Stromal cell of bone marrow (primary cell): ENCODE data around the gene ERF.

Experiments
- DNase-seq: peaks from one replicate; pipeline ENCODE4 v3.0.0-alpha.2; 2012; ENCODE audit warnings: low read depth

The ERF gene

DNA sequence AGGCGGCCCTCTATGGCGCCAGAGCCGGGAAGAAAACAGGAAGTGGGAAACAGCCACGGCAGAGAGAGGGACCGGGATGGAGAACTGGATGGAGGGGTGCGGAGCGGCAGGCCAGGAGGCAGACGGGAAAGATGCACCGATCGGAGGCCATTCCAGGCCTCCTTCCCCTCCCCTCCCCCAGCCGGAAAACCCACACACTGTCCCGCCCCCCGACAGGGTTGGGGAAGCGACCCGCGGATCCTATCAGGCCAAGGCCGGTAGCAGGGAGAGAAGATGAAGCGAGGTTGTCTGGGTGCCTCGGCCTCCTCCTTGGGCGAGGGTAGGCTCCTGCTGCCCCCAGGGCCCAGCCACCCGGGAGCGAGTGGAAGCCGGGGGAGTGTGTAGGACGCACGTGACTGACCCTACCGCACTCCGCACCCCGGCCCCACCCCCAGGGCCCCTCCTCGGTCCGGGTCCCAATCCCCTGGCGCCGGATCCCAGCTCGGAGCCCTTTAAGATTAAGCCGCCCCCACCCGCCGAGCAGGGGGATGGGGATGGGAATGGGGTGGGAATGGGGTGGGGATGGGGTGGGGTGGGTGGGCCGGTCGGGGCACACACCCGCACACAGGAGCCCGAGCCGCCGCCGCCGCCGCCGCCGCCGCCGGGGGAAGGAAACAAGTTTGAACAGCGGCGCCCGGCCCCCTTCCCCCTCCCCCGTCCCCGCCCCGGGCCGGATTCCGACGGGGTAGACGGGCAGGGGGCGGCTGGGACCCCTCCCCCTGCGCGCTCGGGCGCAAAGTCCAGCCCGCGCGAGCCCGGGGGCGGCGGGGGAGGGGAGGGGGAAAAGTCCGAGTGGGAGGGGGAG lies 1.5 kb downstream of the ERF start:
- DNase-seq, result no peak

DNA sequence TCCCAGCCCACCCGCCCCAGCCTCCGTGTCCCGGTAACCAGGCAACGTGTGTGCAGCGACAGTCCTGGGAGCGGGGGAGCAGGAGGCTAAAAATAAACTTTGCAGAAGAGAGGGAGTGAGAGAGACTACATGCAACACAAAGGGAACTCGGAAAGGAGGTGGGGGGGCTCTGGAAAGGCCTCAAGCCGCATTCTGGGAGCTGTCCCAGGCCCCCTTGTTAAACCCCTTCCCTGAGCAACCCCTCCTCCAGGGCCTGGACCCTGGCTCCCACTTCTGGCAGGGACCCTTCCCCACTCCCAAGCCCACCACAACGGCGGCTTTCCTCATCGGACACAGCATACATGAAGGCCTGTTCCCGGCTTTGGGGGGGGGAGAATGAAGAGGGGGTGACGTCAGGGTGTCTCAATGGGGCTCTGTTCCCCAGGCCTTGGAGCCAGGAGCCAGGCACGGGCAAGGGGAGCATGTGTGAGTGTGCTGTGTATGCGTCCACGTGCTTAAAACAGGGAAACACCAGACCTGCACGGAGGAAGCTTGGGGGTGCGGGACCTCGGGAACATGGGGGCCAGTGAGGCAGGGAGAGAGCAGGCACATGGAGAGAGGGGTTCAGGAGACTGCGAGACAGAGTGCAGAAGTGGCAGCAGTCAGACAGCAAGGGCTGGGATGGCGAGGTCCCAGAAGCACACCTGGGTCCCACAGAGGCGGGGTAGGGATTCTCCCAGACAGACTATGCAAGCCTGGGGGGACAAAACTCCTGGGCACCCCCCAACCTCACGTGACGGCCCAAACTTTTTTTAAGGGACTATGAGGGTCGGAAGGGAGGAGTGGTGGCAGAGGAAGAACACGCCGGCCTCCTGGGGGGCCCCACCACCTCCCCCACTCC lies 2.3 kb downstream of the ERF start:
- no peak for DNase-seq

- no peak for DNase-seq
These were observed 3.2 kb downstream of the ERF start for GRCh38 chr19:42251572-42252358.

GRCh38 chr19:42250666-42251531 lies 4.0 kb downstream of the ERF start:
- no peak for DNase-seq

DNA sequence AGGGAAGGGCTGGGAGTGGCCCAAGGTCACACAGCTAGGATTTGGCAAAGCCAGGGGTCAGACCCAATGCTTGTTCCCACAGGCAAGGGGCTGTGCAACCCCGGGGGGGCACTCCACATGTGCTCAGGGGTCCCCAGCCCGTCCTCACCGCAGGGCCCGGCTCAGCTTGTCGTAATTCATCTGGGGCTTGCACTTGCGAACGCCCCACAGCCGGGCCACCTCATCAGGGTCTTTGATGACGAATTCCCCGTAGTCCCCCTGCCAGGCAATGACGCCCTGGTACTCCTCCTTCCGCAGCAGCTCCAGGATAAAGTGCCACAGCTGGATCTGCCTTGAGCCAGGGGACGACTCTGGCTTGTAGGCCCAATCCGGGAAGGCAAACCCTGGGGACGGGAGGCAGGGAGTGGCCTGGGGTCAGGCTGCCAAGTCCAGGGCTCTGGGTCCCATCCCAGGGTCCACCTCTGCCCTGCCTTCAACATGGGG lies 4.7 kb downstream of the ERF start:
- DNase-seq, result no peak

DNA sequence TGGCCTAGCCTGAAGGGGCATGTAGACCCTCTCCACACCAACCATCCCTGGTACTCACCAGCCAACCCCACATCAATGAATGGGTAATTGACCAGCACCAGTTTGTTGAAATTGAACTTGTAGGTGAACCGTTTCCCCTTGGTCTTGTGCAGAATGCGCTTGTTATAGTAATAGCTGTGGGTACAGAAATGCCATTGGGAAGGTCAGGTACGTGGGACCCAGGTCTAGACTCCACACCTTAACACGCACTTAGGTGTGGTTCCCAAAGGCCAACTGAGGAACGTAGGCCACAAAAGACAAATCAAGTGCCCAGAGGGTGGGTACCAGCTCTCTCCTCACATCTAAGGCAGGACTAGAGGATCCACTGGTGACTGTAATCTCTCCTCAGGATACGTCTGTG lies 5.2 kb downstream of the ERF start:
- no peak for DNase-seq

GRCh38 chr19:42249149-42249750 lies 5.7 kb downstream of the ERF start:
- no peak for DNase-seq

DNA sequence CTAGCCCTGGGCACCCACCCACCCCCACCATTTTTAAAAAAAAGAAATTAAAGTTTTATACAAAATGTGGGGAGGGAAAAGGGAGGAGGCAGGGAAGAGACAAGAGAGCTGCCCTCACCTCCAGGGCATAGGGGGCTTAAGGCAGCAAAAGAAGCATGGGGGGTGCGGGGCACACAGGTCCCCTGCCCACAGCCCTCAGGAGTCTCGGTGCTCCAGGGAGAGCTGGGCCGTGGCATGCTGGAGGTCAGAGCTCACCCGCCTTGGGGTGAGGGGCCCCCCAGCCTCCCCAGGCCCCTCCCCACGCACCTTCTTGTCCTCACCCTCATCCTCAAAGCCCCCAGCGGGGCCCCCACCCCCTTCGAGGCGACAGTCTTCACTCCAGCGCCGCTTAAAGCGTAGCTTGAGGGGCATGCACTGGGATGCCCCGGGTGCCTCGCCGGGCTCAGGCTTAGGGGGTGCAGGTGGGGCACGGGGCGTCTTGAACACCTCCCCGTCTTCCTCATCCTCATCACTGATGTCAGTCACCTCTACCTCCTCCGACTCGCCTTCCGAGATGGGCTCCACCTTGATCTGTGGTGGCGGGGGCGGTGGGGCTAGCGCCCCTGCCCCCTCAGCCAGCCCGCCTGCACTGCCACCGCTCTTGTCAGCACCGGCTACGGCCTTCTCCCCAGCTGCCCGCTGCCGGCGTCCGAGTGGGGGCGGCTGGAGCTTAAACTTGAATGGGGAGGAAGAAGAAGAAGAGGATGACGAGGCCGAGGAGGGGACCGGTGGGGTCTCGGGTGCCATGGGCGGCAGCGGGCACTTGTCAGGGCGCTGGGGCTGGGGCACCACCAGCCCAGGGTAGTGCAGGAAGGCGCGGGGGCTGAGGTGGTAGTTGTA lies 6.4 kb downstream of the ERF start:
- no peak for DNase-seq

DNA sequence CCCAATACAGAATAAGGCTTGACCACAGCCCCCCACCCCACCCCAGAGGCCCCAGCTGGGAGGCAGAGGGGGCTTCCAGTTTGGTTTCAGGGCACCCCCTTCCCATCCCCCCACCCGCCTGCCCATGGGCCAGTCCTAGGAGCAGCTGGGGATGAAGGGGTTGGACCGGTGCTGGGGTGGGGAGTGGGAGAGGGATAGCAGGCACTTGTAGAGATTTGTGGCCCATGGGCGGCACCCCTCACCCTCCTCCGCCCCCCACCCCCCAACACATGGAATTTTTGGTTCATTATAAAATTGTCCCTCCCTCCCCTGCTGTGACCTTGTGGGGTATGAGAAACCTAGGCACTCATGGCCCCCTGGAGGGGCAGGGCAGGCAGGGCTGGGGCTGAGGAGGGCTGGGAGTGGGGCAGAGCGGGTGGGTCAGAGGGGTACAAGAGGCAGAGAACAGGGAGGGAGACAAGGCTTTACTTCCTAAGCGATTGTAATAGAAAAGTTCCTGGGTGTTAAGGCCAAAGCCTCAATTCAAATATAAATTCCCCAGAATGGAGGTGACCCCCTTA lies 7.2 kb downstream of the ERF start:
- DNase-seq, result no peak

DNA sequence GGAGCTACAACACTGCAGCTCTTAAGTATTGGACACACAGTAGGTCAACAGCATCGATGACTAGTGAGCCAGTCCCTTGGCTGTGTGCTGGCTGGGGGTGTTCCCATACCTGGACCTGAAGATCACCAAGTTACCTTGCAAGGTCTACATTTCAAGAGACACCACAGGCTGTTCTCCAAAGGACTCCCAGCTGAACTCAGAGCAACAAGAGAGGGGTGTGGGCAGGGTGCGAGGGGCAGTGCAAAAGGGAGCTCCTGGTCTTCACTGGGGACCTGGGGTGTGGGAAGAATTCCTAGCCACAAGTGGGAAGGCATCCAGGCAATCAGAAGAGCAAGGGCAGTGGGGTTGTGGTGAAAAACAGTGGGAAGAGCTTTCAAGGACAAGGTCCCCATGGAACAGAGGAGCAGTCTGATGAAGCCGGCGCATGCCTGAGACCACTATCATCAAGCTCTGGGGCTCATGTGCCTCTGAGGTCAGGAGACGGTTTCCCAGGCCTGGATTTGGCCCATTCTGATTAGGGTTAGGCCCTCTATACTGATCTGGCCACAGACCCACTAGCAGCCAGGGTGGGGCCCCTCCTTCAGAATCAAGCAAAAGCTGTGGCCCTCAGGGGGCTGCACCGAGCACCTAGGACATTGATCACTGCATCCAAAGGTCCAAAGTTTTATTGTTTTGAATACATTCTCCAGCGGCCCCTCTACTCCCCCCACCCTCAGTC lies 7.8 kb downstream of the ERF start:
- DNase-seq, result no peak

GRCh38 chr19:42246143-42246921 lies 8.6 kb downstream of the ERF start:
- DNase-seq, result peak; percentile 75

- no peak for DNase-seq
These were observed 9.7 kb downstream of the ERF start for GRCh38 chr19:42245231-42245630.

- DNase-seq, result peak; percentile 89
These were observed 10.3 kb downstream of the ERF start for GRCh38 chr19:42244347-42245220.

DNA sequence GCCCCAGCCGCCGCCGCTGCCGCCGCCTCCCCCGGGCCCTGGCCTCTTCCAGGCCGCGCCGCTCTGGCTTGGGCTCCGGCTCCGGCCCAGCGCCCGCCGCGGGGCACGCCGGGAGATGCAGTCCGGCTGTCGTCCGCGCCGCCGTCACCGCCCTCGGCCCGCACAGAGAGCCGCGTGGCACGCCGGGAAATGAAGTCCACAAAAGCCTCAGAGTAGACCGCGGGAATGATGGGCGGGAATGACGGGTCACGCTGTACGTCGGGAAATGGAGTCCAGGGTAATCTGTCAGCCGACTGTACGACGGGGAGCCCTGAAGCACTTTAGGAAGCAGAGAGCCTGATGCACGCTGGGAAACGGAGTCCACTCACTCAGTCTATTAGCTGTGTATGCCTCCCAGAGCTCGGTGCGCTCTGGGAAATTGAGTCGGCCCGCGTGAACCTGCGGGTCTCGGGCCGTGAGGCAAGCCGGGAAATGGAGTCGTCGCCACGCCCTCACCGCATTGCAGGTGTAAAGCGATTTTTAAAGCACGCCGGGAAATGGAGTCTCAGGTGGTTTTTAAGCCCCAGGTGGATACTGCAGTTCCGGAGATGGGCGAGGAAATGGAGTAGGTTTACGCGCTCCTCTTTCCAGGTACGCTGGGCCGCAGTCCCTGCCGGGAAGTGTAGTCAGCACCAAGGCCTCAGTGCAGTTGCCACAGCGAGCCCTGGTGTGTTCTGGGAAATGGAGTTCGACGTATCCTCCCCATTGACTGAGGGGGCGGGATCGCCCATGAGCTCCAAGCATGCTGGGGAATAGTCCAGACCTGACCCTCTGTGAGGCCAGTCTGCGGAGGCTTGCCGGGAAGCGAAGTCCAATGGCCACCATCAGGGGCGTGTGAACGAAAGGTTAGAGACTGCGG lies 12.2 kb downstream of the ERF start, which contains the start of gene GSK3A:
Gene GSK3A (minus strand): TSS at position 91 of the 898 bp plus-strand sequence. CDS start 137 bp downstream, outside the sequence.
- peak; percentile 99 for DNase-seq

- DNase-seq, result no peak
These were observed 12.8 kb downstream of the ERF start for GRCh38 chr19:42242069-42242511.

GRCh38 chr19:42241279-42241678 lies 13.6 kb downstream of the ERF start:
- no peak for DNase-seq
